GM12878 (cell line): ENCODE measurements around the gene POC1B. TPM values are rescaled to one million over a fixed set of nuclear protein-coding genes. Genes with fewer than 3 reads are reported as not detected.

Experiments
- EP300 ChIP-seq, 2 experiments: fragments of 150-350 bp in 1 of 2; IDR thresholded peaks; 2 replicates each; pipeline ENCODE4 v1.6.1; 2011 to 2012; ENCODE audit warnings: low read depth in 2 of 2, low read length in 2 of 2, borderline replicate concordance in 1 of 2, improper control_type of control experiment in 1 of 2, inconsistent platforms in 1 of 2; ENCODE audit not compliant: control insufficient read depth in 1 of 2
- RAD21 ChIP-seq: IDR thresholded peaks from 2 replicates; pipeline ENCODE4 v1.6.1; 2011; ENCODE audit warnings: mild to moderate bottlenecking, low read depth, low read length, moderate library complexity; ENCODE audit not compliant: insufficient read depth
- SMC3 ChIP-seq: IDR thresholded peaks from 2 replicates; pipeline ENCODE4 v1.6.1; 2011; ENCODE audit warnings: low read length, improper control_type of control experiment, borderline replicate concordance
- STAT3 ChIP-seq: IDR thresholded peaks from 2 replicates; pipeline ENCODE4 v1.6.1; 2011; ENCODE audit warnings: low read depth, low read length, improper control_type of control experiment
- polyA plus RNA-seq, 11 experiments: library from polyadenylated mRNA; depleted of rRNA in 4 of 11; unstranded in 6 of 11; stranded (reverse) in 5 of 11; fragments of >200 nt; fragmentation: Nextera tagmentation in 4 of 11; fragmentation: Illumina TruSeq in 1 of 11; extraction: Ambion mirVana in 4 of 11; extraction: Trizol in 1 of 11; gene quantifications; 1 replicate in 1 of 11; 2 replicates in 10 of 11; pipeline versions ENCODE4 v1.2.1 to v1.2.3, GENCODE V29; 2011 to 2016; ENCODE audit warnings: inconsistent platforms in 2 of 11, missing spikeins in 2 of 11, low read depth in 1 of 11
- total RNA-seq, 4 experiments: library from RNA; depleted of rRNA in 3 of 4; stranded (reverse); fragments of >200 nt in 3 of 4; fragmentation: Illumina TruSeq in 1 of 4; extraction: Trizol in 1 of 4; gene quantifications; 2 replicates each; pipeline versions ENCODE4 v1.2.1 to v1.2.3, GENCODE V29; 2013 to 2021
- TF ChIP-seq, protein P1 (sequence below): fragments of 450-650 bp; IDR thresholded peaks from 2 replicates; pipeline ENCODE4 v1.6.1; 2018; ENCODE audit warnings: borderline replicate concordance, mild to moderate bottlenecking; ENCODE audit not compliant: partially characterized antibody
- TF ChIP-seq, protein P2 (sequence below): fragments of 450-650 bp; IDR thresholded peaks from 2 replicates; pipeline ENCODE4 v1.6.1; 2018; ENCODE audit warnings: mild to moderate bottlenecking, low read depth, moderate library complexity; ENCODE audit not compliant: partially characterized antibody
- TF ChIP-seq, protein P3 (sequence below): IDR thresholded peaks from 2 replicates; pipeline ENCODE4 v1.6.1; 2012; ENCODE audit warnings: low read depth, low read length, improper control_type of control experiment

The POC1B gene
- total and polyA plus RNA-seq, 10 of the 15 experiments (the other 5 are each of a cell fraction or from before 2014, with no cell fraction given): 4.4 to 17.8 (median 11.3) TPM

DNA sequence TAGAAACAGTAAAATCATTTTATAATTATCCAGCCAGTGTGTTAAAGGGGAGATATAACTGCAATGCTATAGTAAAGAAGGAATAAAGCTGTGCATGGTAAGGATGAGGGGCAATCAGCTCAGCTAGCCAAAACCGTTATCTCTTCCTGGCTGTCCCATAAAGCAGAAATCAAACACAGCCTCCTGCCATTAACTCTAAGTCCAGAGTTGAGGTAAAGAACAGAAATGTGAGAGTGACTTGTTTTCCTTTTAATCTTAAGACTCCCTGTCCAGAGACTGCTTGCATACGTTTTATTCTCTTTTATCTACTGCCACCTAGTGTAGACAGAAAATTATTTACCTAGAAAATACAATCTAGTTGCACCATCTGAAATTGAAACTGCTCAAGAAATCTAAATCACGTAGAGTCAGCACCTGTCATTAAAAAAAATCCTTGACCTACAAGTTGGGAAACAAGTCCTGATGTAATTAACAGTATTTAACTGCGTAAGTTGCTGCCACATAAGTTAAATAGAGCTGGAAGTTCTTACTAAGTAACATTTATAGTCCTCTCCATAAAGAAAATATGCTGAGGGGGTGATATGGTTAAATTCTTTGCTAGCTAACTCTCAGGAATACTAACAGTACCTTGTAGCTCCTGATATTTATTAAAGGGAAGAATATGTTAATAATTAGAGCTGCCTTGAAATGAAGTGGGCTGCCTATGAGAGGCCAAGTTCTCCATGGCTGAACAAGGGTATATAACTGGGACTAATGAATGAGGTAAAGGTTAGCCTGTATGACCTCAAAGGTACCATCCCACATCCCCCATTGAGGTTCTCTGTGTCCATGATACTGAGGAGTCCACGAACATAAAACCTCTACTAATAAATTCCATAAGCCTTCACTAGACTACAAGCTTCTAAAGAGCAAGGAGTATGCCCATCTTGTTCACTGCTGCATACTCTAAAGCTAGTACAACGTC, 63.9 kb downstream of the POC1B start (continued):
- TF ChIP-seq, protein P1, sequence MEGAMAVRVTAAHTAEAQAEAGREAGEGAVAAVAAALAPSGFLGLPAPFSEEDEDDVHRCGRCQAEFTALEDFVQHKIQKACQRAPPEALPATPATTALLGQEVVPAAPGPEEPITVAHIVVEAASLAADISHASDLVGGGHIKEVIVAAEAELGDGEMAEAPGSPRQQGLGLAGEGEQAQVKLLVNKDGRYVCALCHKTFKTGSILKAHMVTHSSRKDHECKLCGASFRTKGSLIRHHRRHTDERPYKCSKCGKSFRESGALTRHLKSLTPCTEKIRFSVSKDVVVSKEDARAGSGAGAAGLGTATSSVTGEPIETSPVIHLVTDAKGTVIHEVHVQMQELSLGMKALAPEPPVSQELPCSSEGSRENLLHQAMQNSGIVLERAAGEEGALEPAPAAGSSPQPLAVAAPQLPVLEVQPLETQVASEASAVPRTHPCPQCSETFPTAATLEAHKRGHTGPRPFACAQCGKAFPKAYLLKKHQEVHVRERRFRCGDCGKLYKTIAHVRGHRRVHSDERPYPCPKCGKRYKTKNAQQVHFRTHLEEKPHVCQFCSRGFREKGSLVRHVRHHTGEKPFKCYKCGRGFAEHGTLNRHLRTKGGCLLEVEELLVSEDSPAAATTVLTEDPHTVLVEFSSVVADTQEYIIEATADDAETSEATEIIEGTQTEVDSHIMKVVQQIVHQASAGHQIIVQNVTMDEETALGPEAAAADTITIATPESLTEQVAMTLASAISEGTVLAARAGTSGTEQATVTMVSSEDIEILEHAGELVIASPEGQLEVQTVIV: no peak
- TF ChIP-seq, protein P2, sequence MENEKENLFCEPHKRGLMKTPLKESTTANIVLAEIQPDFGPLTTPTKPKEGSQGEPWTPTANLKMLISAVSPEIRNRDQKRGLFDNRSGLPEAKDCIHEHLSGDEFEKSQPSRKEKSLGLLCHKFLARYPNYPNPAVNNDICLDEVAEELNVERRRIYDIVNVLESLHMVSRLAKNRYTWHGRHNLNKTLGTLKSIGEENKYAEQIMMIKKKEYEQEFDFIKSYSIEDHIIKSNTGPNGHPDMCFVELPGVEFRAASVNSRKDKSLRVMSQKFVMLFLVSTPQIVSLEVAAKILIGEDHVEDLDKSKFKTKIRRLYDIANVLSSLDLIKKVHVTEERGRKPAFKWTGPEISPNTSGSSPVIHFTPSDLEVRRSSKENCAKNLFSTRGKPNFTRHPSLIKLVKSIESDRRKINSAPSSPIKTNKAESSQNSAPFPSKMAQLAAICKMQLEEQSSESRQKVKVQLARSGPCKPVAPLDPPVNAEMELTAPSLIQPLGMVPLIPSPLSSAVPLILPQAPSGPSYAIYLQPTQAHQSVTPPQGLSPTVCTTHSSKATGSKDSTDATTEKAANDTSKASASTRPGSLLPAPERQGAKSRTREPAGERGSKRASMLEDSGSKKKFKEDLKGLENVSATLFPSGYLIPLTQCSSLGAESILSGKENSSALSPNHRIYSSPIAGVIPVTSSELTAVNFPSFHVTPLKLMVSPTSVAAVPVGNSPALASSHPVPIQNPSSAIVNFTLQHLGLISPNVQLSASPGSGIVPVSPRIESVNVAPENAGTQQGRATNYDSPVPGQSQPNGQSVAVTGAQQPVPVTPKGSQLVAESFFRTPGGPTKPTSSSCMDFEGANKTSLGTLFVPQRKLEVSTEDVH: no peak
- TF ChIP-seq EP300 (IDR thresholded peaks at IDR 0.05; ENCODE audit: borderline replicate concordance in 1 of 2, control insufficient read depth in 1 of 2, low read depth in 2 of 2, low read length in 2 of 2): no peak
- TF ChIP-seq, protein P3, sequence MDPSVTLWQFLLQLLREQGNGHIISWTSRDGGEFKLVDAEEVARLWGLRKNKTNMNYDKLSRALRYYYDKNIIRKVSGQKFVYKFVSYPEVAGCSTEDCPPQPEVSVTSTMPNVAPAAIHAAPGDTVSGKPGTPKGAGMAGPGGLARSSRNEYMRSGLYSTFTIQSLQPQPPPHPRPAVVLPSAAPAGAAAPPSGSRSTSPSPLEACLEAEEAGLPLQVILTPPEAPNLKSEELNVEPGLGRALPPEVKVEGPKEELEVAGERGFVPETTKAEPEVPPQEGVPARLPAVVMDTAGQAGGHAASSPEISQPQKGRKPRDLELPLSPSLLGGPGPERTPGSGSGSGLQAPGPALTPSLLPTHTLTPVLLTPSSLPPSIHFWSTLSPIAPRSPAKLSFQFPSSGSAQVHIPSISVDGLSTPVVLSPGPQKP: no peak
- TF ChIP-seq SMC3: peak; percentile 87
- TF ChIP-seq STAT3: no peak
- TF ChIP-seq RAD21: peak; percentile 90
